ENCODE results near the gene DNAAF2. TPM values are rescaled to one million over a fixed set of nuclear protein-coding genes. Genes with fewer than 3 reads are reported as not detected.
"Not testable (repeated sequence)": the region's sequence is repeated elsewhere in the genome, so short reads cannot be mapped to it uniquely, and the experiment has no call there.

DNAAF2 gene
- total RNA-seq, 2 donors from 2014 or later: 4.9 to 7.0 TPM

DNA sequence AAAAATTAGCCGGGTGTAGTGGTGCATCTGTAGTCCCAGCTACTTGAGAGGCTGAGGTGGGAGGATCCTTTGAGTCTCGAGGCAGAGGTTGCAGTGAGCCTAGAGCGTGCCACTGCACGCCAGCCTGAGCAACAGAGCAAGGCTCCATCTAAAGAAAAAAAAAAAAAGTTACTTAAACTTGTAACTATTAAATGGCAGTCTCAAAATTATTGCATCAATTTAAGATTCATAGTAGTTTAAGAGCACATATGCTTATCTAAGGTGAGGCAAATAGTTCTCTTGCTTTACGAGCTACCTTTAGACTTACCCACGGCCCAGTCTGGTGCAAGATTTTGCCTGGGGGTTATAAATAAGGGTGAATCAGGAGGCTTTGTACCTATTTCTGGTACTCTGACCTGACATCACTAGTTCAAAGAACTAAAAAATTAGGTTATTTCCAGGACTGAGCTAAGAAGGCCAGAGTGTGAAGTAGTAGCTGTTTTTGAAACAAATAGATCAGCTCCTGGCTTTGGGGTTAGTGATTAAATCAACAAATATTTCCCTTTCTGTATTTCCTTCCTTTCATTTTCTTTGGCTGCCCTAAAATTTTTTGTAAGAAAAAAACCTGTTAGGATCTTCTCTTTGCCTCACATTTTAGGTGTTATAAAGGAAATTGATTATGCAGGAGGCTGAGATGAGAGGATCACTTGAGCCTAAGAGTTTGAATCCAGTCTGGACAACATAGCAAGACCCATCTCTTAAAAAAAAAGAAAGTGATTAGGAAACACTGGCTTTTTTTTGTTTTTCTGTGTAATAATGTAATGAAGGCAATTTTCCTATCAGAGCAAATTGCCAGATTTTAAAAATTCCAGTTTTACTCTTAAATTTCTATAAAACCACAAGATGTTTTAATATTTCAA lies 10.9 kb downstream of the DNAAF2 start:
- intact Hi-C loops (cut with DNase I): no loop called here
- no peak for ATAC-seq
- DNase-seq: no peak

DNA sequence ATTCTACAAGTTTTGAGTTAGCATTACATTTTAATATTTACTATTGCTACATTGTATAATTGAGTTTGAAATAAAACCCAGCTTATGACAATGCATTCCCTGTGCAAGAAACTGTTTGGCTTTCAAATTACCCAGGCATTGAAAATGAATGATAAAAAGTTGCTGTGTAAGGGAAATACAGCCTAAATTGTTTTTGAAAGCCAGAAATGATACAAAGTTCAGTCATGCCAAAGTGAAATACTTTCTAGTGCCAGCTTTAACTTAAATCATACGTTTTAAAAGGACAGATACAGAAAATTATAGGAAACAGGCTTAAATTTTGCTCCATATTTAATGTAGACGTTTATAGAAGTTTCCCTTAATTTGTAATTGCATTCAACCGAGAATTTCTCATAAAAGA lies 11.7 kb downstream of the DNAAF2 start:
- intact Hi-C loops (cut with DNase I): no loop called here
- DNase-seq: no peak
- no peak for ATAC-seq

DNA sequence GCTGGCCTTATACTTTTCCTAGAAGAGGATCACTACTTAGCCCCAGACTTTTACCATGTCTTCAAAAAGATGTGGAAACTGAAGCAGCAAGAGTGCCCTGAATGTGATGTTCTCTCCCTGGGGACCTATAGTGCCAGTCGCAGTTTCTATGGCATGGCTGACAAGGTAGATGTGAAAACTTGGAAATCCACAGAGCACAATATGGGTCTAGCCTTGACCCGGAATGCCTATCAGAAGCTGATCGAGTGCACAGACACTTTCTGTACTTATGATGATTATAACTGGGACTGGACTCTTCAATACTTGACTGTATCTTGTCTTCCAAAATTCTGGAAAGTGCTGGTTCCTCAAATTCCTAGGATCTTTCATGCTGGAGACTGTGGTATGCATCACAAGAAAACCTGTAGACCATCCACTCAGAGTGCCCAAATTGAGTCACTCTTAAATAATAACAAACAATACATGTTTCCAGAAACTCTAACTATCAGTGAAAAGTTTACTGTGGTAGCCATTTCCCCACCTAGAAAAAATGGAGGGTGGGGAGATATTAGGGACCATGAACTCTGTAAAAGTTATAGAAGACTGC lies 12.9 kb downstream of the DNAAF2 start:
- no peak for DNase-seq
- no peak for ATAC-seq
- intact Hi-C loops (cut with DNase I): no loop called here

DNA sequence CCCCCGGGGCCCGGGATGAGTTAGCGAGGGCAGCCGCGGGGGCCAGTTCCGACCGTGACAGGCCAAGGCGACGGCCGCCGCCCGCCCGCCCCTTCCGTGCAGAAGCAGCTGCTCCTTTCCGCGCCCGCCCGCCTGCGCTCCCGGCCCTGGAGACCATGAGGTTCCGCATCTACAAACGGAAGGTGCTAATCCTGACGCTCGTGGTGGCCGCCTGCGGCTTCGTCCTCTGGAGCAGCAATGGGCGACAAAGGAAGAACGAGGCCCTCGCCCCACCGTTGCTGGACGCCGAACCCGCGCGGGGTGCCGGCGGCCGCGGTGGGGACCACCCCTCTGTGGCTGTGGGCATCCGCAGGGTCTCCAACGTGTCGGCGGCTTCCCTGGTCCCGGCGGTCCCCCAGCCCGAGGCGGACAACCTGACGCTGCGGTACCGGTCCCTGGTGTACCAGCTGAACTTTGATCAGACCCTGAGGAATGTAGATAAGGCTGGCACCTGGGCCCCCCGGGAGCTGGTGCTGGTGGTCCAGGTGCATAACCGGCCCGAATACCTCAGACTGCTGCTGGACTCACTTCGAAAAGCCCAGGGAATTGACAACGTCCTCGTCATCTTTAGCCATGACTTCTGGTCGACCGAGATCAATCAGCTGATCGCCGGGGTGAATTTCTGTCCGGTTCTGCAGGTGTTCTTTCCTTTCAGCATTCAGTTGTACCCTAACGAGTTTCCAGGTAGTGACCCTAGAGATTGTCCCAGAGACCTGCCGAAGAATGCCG lies 13.7 kb downstream of the DNAAF2 start:
- ATAC-seq (peak; percentile 70 to 73), DNase-seq (peak; percentile 84)
- intact Hi-C loops (cut with DNase I): no loop called here

DNA sequence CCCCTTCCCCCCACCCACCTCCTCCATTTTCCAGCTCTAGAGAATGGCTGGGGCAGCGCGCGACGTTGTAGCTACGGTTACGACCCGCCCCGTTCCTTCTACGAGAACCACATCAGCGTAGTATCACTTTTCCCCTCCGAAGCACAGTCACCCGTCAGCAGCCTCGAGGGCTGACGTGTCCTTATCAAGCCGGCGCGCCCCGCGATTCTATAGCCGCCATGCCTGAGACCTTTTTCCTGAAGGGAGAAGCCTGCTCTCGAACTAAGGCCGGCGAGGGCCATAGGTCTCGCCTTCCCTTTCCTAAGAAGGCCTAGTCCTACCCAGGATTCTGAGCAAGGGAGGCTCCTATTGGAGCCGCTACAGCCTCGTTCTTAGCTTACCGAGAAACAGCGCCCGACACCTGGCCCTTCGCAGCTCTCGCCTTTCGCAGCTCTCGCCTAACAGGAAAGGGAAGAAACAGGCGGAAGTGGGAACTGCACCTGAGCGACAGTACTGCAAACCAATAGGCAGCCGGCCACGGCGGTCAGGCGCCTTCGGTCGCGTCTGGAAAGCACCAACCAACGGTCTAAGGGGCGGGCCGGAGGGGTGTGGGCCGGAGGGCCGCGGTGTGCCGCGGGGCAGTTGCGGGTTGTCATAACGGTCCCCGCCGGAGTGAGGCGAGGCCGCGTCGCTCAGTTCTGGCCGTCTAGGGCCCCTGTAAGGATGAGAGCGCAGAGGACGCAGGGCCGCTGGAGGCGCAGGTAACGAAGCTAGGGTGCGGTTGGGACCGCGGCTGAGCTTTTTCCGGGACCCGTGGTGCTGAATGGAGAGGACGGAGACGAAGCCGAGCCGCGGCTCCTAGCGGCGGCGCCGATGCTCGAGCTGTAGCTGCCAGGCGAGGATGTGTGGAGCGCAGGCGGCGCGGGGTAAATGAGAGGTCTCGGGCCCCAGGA lies 14.6 kb downstream of the DNAAF2 start, which contains the start of the genes MGAT2 and RPL36AL:
Gene MGAT2, plus strand, starts transcription at position 618 of the 932 bp plus-strand sequence. CDS start 470 bp downstream, outside the sequence.
Gene RPL36AL, minus strand, starts transcription at position 445 of the 932 bp plus-strand sequence. CDS start 1,522 bp downstream, outside the sequence.
- ATAC-seq: peak; percentile 99
- intact Hi-C loops (cut with DNase I): no loop called here
- DNase-seq: peak; percentile 98

DNA sequence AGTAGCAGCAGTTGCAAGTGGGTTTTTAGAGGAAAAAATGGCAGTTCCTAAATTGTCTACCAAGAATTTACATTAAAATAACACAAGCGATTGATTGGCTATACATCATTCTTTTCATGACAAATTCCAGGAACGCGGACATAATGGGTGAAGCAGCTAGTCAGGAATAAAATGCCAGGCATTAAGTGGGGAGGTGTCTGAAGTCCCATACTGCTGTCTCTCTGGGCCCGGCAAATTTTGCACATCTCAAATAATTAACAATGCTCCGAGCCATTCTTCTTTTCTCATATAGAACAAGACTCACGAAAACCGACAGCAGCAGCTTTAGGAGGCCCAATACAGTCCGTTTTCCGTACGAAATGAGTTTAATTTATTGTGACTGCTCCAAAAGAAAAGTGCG lies 15.3 kb downstream of the DNAAF2 start:
- intact Hi-C loops (cut with DNase I): no loop called here
- no peak for ATAC-seq
- DNase-seq: no peak

DNA sequence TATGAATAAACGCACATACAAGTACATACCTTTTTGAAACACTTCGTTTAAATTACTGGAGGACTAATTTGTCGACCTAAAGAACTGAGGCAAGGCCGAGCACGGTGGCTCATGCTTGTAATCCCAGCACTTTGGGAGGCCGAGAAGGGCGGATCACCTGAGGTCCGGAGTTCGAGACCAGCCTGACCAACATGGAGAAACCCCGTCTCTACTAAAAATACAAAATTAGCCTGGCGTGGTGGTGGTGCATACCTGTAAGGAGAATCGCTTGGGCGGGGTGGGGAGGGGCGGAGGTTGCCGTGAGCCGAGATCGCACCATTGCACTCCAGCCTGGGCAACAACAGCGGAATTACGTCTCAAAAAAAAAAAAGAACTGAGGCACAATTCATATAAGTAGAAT lies 15.8 kb downstream of the DNAAF2 start:
- intact Hi-C loops (cut with DNase I); ATAC-seq; DNase-seq: not testable (repeated sequence)

DNA sequence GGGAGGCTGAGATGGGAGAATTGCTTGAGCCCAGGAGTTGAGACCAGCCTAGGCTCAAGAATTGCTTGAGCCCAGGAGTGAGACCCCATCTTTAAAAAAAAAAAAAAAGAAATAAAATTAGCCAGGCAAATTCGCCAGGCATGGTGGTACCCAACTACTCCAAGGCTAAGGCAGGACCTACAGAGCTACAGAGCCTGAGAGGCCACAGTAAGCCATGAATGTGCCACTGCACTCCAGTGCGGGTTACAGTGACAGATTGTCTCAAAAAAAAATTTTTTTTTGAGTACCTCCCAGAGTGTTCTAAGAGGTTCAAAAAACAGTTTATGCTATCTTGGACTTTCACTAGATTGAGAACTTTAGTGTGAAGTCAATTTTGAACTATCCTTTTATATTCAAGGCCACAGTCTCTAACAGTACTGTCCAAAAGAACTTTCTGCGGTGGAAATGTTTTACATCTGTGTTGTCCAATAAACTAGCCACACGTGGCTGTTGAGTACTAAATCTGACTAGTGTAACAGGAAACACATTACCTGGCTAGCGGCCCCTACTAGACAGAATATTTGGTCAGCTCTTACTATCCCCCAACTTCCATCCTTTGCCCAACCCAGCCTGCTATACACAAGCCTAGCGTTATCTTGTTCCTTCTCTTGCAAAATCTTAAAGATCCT lies 17.1 kb downstream of the DNAAF2 start:
- DNase-seq (no peak), ATAC-seq (no peak)
- intact Hi-C loops (cut with DNase I): no loop called here

DNA sequence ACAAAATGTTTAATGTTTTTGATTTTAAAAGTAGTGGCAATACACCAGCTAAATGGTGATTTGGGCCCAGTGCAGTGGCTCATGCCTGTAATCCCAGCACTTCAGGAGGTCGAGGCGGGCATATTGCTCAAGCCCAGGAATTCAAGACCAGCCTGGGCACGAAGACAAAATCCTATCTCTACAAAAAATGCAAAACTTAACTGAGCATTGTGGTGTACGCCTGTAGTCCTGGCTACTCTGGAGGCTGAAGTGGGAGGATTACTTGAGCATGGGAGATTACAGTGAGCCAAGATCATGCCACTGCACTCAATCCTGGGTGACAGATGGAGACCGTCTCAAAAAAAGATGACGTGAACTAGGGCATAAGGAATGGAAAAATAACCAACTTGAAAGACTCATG lies 19.3 kb downstream of the DNAAF2 start:
- intact Hi-C loops (cut with DNase I): no loop called here
- DNase-seq (no peak), ATAC-seq (no peak)

DNA sequence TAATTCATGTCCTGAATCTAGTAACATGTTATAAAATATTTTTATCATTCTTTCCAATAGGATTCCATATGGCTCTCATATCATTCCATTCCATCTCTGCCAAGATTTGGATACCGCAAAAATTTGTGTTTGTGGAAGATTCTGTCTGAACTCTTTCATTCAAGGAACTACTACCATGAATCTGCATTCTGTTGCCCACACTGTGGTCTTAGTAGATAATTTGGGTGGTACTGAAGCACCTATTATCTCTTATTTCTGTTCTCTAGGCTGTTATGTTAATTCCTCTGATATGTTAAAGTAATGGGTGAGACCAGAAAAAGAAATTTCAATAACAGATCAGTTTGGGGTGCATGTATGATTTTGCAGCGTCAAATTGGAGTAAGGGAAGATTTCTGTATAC lies 20.8 kb downstream of the DNAAF2 start:
- intact Hi-C loops (cut with DNase I): no loop called here

DNA sequence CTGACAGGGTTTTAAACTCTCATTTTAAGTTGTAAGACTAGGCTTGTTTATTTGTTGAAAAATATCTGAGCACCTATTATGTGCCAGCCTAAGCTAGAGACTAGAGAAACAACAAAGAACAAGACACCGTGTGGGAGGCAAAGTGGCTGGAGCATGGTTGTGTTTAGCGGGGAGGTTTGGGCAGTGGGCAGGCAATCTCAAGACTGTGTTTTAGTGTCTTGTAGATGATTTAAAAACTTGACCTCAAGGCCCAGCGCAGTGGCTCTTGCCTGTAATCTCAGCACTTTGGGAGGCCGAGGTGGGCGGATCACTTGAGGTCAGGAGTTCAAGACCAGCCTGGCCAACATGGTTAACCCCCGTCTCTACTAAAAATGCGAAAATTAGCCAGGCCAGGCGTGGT lies 22.4 kb downstream of the DNAAF2 start:
- ATAC-seq: no peak
- DNase-seq: no peak
- intact Hi-C loops (cut with DNase I): no loop called here

More for the DNA sequence above, 20.8 kb downstream of the DNAAF2 start:
- DNase-seq: no peak
- no peak for ATAC-seq

DNA sequence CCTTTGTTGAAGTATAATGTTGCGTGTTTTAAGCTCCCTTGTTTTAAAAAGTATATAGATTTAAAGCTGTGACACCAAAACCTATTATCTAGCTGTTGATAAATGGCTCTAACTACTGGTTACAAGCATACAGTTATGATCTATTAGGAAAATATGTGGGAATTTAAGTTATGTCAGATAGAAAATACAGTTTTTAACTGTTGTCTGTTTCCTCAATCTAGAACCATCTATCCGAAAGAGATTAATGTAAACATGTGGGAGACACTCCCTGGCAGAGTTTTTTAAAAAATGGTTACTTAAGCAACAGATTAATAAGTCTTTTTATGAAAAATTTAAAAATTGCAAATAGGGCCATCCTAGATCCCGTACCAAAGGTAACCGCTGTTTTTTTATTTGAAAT lies 22.8 kb downstream of the DNAAF2 start:
- ATAC-seq: no peak
- no peak for DNase-seq
- intact Hi-C loops (cut with DNase I): no loop called here

DNA sequence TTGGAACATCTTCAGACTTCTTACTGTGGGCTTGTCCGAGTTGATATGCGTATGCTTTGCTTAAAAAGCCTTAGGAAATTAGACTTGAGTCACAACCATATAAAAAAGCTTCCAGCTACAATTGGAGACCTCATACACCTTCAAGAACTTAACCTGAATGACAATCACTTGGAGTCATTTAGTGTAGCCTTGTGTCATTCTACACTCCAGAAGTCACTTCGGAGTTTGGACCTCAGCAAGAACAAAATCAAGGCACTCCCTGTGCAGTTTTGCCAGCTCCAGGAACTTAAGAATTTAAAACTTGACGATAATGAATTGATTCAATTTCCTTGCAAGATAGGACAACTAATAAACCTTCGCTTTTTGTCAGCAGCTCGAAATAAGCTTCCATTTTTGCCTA lies 27.5 kb downstream of the DNAAF2 start:
- intact Hi-C loops (cut with DNase I): no loop called here
- DNase-seq (no peak), ATAC-seq (no peak)

DNA sequence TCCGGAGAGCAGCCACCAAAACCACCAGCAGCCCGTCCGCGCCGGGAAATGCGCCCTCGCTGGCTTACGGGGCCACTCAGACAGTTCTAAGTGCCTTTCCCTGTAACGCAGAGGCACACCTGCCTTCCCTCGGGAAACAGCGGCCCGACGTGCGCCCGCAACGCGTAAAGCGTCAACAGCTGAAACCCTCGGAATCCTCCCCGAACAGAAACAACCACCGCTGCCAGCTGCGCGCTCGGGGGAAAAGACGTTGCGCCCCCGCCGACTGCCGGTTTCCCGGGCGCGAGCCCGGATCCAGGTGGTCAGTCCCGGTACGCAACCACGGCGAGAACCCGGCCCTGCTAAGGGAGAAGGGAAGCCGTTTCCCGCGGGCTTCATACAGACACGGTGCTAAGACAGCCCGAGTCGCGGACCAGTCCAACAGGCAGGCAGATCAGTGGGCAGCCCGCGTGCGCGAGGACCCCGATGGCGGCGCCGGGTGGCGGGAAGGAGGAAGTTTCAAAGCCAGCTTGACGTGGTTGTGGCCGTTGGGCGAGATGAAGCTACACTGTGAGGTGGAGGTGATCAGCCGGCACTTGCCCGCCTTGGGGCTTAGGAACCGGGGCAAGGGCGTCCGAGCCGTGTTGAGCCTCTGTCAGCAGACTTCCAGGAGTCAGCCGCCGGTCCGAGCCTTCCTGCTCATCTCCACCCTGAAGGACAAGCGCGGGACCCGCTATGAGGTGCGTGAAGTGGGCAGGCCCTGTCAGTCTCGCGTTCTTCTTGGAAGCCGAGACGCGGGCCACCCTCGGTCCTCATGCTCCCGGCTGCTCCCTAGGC lies 36.4 kb downstream of the DNAAF2 start, which contains the start of gene LRR1:
Gene LRR1, plus strand, starts transcription at position 456 of the 816 bp plus-strand sequence. Its CDS starts 81 bp downstream, at position 537.
- DNase-seq (peak; percentile 89), ATAC-seq (peak; percentile 90)
- intact Hi-C loops (cut with DNase I): no loop called here

DNA sequence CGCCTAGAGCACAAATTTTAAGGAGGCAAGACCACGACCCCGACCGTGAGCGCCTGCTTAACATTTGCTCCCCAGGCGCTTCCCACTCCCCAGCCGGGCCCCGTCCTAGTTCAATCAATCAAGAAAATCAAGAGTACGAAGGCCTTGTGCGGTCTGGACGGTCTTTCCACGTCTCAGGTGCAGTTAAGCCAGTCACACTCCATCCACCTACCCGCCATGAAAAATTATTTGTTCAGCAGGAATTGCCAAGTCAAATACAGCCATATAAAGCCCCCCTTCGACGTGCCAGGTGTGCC lies 36.9 kb downstream of the DNAAF2 start:
- intact Hi-C loops (cut with DNase I): no loop called here
- ATAC-seq (peak; percentile 36 to 38), DNase-seq (no peak)

DNA sequence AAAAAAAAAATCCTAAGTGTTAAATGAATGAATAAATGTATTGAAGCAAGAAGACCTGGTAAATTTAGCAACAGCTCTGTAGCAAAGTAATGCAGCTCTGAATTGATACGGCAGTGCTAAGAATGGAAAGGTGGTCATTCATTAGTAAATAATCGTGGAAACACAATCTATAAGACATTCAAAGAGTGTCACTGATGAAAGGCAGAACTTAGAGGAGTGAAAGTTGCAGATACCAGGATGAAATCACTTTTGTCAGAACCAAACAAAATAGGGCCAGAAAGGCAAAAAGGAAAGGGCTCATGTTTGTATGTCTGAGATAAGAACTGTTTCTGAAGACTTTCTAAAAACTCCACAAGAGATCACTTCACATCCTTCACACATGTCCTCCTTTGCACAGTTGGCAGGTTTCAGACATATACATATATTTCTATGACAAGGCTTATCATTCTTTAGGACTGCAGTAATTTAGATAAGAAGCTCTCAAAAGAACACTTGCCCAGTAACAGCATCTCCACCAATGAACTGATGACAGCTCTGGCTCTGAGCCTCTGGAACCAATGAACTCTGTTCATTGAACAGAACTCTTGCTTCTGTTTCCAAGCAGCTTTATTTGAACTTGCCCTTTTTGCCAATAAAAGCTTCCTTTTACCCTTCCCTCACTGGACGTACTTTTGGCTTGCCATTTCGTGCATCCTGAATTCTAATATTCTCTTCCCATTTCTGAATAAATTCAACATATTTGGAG lies 40.5 kb downstream of the DNAAF2 start:
- ATAC-seq (peak; percentile 16 to 18), DNase-seq (no peak)
- intact Hi-C loops (cut with DNase I): no loop called here

DNA sequence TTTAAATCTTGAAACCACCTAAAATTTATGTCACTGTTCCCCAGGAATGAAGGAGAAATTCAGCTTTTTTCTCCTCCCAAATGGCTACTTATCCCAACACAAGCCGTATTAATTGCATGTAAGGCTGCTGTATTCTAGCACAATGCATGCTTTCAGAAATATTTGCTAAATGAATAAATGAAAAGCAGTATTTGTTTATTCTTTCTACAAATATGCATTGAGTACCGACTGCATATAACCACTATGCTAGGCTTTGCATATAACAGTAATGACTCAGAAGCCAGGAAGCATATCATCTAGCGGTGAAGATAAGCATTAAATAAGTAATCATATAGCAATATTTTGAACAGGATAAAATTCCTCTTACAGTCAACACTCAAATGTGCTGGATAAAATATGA lies 42.0 kb downstream of the DNAAF2 start:
- DNase-seq (no peak), ATAC-seq (no peak)
- intact Hi-C loops (cut with DNase I): no loop called here
